ENCODE data around the gene LRRC30. TPM values are rescaled to one million over a fixed set of nuclear protein-coding genes. Genes with fewer than 3 reads are reported as not detected.

LRRC30 gene
- total RNA-seq, 1 donor from 2014 or later: not detected

DNA sequence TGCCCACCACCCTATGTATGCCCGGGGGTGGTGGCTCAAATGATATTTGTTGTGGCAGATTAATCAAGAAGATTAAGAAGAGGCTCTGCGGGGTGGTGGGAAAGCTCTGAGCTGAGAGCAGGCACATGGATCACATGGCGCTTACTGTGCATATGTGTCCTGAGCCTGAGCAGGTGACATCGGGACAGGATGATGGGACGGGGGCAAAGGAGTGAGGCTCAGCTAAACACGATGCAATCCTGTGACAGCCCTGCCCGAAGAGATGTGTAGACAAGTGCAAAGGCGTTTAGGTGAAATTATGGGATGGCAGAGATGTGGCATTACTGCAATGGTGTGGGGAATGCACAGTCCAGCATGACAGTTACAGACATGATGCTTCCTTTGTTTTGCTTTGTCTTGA lies 6.0 kb downstream of the LRRC30 start:
- TF ChIP-seq, protein P1, sequence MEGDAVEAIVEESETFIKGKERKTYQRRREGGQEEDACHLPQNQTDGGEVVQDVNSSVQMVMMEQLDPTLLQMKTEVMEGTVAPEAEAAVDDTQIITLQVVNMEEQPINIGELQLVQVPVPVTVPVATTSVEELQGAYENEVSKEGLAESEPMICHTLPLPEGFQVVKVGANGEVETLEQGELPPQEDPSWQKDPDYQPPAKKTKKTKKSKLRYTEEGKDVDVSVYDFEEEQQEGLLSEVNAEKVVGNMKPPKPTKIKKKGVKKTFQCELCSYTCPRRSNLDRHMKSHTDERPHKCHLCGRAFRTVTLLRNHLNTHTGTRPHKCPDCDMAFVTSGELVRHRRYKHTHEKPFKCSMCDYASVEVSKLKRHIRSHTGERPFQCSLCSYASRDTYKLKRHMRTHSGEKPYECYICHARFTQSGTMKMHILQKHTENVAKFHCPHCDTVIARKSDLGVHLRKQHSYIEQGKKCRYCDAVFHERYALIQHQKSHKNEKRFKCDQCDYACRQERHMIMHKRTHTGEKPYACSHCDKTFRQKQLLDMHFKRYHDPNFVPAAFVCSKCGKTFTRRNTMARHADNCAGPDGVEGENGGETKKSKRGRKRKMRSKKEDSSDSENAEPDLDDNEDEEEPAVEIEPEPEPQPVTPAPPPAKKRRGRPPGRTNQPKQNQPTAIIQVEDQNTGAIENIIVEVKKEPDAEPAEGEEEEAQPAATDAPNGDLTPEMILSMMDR (IDR thresholded peaks at IDR 0.05): no peak
- H3K4me3 Mint-ChIP-seq (ENCODE audit: unreplicated experiment): no peak overlapping the region
- H3K9me3 Mint-ChIP-seq (ENCODE audit: unreplicated experiment): no peaks in the 10 kb centered on the region
- DNase-seq (ENCODE audit: extremely low spot score, unreplicated experiment): no peak
- H3K27me3 Mint-ChIP-seq (ENCODE audit: unreplicated experiment): peaks cover 57% of the 10 kb centered on the region
- H3K4me1 Mint-ChIP-seq (ENCODE audit: unreplicated experiment): no peaks in the 10 kb centered on the region
- H3K36me3 Mint-ChIP-seq (ENCODE audit: unreplicated experiment): no peaks in the 10 kb centered on the region
- H3K27ac Mint-ChIP-seq (ENCODE audit: unreplicated experiment): no peak overlapping the region

DNA sequence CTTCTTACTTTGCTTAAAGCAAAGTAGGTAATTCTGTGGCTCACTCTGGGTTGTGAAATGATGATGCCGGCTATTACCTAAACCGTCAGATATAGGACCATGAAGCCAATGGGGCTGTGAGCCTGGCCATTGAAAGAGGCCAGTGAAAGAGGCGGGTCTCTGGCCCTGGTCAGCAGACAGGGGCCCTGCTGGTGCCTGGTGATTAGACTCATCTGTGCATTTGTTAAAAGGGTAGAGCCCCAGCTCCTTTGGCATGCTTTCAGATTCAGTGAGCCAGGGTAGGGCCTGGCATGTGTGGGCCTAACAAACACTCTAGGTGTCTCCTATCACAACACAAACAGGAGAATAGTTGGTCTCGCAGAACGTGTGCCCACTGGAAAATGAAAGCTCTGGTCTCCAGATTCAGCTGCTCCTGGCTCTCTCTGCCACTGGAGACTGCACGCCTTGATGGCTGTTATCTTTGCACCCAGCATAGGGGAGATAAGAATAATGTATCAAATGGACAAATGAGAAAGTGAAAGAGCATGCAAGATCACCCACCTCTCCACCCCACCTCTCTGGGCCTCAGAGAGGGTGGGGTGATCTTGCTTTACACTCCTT lies 6.9 kb downstream of the LRRC30 start:
- Mint-ChIP-seq H3K27me3 (ENCODE audit: unreplicated experiment) (peaks cover 52% of the 10 kb centered on the region), H3K4me1 (ENCODE audit: unreplicated experiment) (no peaks in the 10 kb centered on the region), H3K36me3 (ENCODE audit: unreplicated experiment) (no peaks in the 10 kb centered on the region), H3K9me3 (ENCODE audit: unreplicated experiment) (no peaks in the 10 kb centered on the region), H3K27ac (ENCODE audit: unreplicated experiment) (no peak overlapping the region), H3K4me3 (ENCODE audit: unreplicated experiment) (no peak overlapping the region)
- no peak for DNase-seq (ENCODE audit: extremely low spot score, unreplicated experiment)
- TF ChIP-seq, protein P1 (IDR thresholded peaks at IDR 0.05): no peak

DNA sequence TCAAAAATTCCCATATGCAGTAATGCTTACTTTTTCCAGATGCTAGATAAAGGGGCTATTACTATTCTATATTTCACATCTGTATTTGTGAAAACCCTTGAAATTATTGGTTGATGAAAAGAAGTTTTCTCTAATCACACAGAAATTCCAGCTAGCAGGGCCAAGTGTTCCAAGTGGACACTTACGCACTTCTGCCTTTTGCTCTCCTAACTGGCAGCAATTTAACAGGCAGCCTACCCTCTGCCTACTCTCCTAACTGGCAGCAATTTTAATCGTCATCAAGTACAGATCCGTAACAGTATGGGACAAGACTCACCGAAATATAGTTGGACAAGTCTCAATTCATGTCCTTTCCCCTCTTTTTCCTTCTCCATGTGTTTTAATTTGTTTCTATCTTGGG lies 12.0 kb downstream of the LRRC30 start:
- TF ChIP-seq, protein P1 (IDR thresholded peaks at IDR 0.05): no peak
- H3K4me3 Mint-ChIP-seq (ENCODE audit: unreplicated experiment): no peak overlapping the region
- H3K9me3 Mint-ChIP-seq (ENCODE audit: unreplicated experiment): no peaks in the 10 kb centered on the region
- DNase-seq (ENCODE audit: extremely low spot score, unreplicated experiment): no peak
- H3K36me3 Mint-ChIP-seq (ENCODE audit: unreplicated experiment): no peaks in the 10 kb centered on the region
- H3K4me1 Mint-ChIP-seq (ENCODE audit: unreplicated experiment): no peaks in the 10 kb centered on the region
- no peak overlapping the region for H3K27ac Mint-ChIP-seq (ENCODE audit: unreplicated experiment)
- H3K27me3 Mint-ChIP-seq (ENCODE audit: unreplicated experiment): peaks cover 34% of the 10 kb centered on the region

DNA sequence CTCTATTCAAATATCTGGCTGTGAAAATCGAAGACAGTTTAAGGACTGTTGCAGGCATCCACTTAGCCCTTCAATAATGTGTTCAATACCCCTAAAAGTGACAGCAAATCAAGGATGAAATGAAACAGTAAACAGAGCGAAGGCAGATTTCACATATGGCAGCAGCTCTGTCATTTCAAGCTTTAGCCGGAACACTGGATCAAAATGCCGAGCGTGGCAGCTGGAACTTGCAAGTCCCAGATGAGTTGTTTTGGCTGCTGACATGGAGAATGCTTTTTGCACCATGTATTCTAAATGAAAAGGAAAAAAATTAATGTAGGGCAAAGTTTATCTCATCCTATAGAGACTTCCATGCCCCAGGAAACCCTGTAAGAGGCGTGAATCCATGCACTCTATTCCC lies 18.0 kb downstream of the LRRC30 start:
- Mint-ChIP-seq H3K9me3 (ENCODE audit: unreplicated experiment) (no peaks in the 10 kb centered on the region), H3K4me1 (ENCODE audit: unreplicated experiment) (no peaks in the 10 kb centered on the region), H3K27ac (ENCODE audit: unreplicated experiment) (no peak overlapping the region), H3K36me3 (ENCODE audit: unreplicated experiment) (no peaks in the 10 kb centered on the region), H3K27me3 (ENCODE audit: unreplicated experiment) (peaks cover 24% of the 10 kb centered on the region), H3K4me3 (ENCODE audit: unreplicated experiment) (no peak overlapping the region)
- no peak for DNase-seq (ENCODE audit: extremely low spot score, unreplicated experiment)
- TF ChIP-seq, protein P1 (IDR thresholded peaks at IDR 0.05): no peak

DNA sequence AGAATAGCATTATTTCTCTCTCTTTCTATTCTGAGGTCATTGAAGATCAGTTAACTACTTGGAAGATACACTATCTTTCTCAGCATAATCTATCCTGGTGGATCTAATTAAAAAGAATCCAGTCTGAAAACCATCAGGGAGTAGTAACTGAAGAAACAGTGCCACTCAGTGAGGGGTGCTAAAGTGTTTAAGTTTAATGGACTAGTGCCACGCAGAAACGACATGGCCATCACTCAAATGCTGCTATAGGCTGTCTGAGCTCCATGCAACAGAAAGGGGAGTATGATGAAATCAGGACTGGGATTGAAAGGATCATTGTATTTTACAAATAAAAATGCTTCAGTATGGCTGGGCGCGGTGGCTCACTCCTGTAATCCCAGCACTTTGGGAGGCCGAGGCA lies 23.3 kb downstream of the LRRC30 start:
- Mint-ChIP-seq H3K9me3 (ENCODE audit: unreplicated experiment) (no peaks in the 10 kb centered on the region), H3K27me3 (ENCODE audit: unreplicated experiment) (peaks cover 53% of the 10 kb centered on the region), H3K27ac (ENCODE audit: unreplicated experiment) (no peak overlapping the region), H3K4me3 (ENCODE audit: unreplicated experiment) (no peak overlapping the region), H3K36me3 (ENCODE audit: unreplicated experiment) (no peaks in the 10 kb centered on the region), H3K4me1 (ENCODE audit: unreplicated experiment) (no peaks in the 10 kb centered on the region)
- DNase-seq (ENCODE audit: extremely low spot score, unreplicated experiment): no peak
- TF ChIP-seq, protein P1 (IDR thresholded peaks at IDR 0.05): no peak
